ENCODE results near the gene SCFD2. TPM values are rescaled to one million over a fixed set of nuclear protein-coding genes. Genes with fewer than 3 reads are reported as not detected.

SCFD2 gene
- total RNA-seq, 1 experiment from 2014 or later: 7.4 TPM

GRCh38 chr4:53010318-53010717, 355.5 kb downstream of the SCFD2 start:
- TF ChIP-seq SIN3A (IDR thresholded peaks at IDR 0.05; ENCODE audit: borderline replicate concordance, insufficient read depth, low read depth, low read length) (no peak), REST (IDR thresholded peaks at IDR 0.05; ENCODE audit: insufficient read depth in 1 of 2, low read depth in 2 of 2, low read length in 1 of 2) (no peak), CTCF (IDR thresholded peaks at IDR 0.05) (no peak), TCF7L2 (IDR thresholded peaks at IDR 0.05; ENCODE audit: low read depth, low read length) (no peak), POLR2AphosphoS5 (IDR thresholded peaks at IDR 0.05; ENCODE audit: low read depth, low read length) (no peak)
- DNase-seq (ENCODE audit: low read depth, low spot score) (no peak), ATAC-seq (no peak)
- in situ Hi-C loops (cut with HindIII; ENCODE audit: low pct_unique_long_range_greater_than_20kb, low sequenced_read_pairs) (no loop called here), intact Hi-C loops (cut with micrococcal nuclease; ENCODE audit: unreplicated experiment) (loop anchor here (10.0 kb wide), 5 partner anchors 64 to 1224 kb away; partner anchors contain the start of gene SCFD2)
- Histone ChIP-seq H3K9me3 (ENCODE audit: control insufficient read depth, insufficient read depth, low read depth, low read length) (no peaks in the 10 kb centered on the region), H3K4me3 (ENCODE audit: low read depth in 2 of 2, low read length in 2 of 2) (no peak overlapping the region), H3K4me1 (ENCODE audit: control insufficient read depth, insufficient read depth, low read length) (no peaks in the 10 kb centered on the region), H3K27me3 (ENCODE audit: control insufficient read depth, insufficient read depth, low read length) (no peaks in the 10 kb centered on the region), H3K27ac (ENCODE audit: low read length) (no peak overlapping the region), H3K36me3 (ENCODE audit: control insufficient read depth, insufficient read depth, low read length) (no peaks in the 10 kb centered on the region)
- ChIA-PET CTCF (no interaction called here), POLR2A (no interaction called here)
- no TSS peak for BruUV-seq (replicated peaks)

- Histone ChIP-seq H3K36me3 (ENCODE audit: control insufficient read depth, insufficient read depth, low read length) (no peaks in the 10 kb centered on the region), H3K4me3 (ENCODE audit: low read depth in 2 of 2, low read length in 2 of 2) (no peak overlapping the region), H3K9me3 (ENCODE audit: control insufficient read depth, insufficient read depth, low read depth, low read length) (no peaks in the 10 kb centered on the region), H3K4me1 (ENCODE audit: control insufficient read depth, insufficient read depth, low read length) (no peaks in the 10 kb centered on the region), H3K27me3 (ENCODE audit: control insufficient read depth, insufficient read depth, low read length) (no peaks in the 10 kb centered on the region), H3K27ac (ENCODE audit: low read length) (no peak overlapping the region)
- intact Hi-C loops (cut with micrococcal nuclease; ENCODE audit: unreplicated experiment) (loop anchor here (10.0 kb wide), 5 partner anchors 65 to 1225 kb away; partner anchors contain the start of gene SCFD2), in situ Hi-C loops (cut with HindIII; ENCODE audit: low pct_unique_long_range_greater_than_20kb, low sequenced_read_pairs) (no loop called here)
- CTCF ChIA-PET: no interaction called here
- POLR2A ChIA-PET: no interaction called here
- no peak for DNase-seq (ENCODE audit: low read depth, low spot score)
- TF ChIP-seq POLR2AphosphoS5 (IDR thresholded peaks at IDR 0.05; ENCODE audit: low read depth, low read length) (no peak), TCF7L2 (IDR thresholded peaks at IDR 0.05; ENCODE audit: low read depth, low read length) (no peak), CTCF (IDR thresholded peaks at IDR 0.05) (no peak), SIN3A (IDR thresholded peaks at IDR 0.05; ENCODE audit: borderline replicate concordance, insufficient read depth, low read depth, low read length) (no peak), REST (IDR thresholded peaks at IDR 0.05; ENCODE audit: insufficient read depth in 1 of 2, low read depth in 2 of 2, low read length in 1 of 2) (no peak)
- BruUV-seq (replicated peaks): no TSS peak
- no peak for ATAC-seq
Observed at GRCh38 chr4:53009824-53010223, 356.0 kb downstream of the SCFD2 start.
